ENCODE results near the gene NRDC.
A peak's percentile ranks its signal among the peaks of the same experiment; 100 is the strongest.

Gene NRDC

GRCh38 chr1:51870603-51871350 lies 7.8 kb downstream of the NRDC start:
- Mint-ChIP-seq H3K27me3 (no peaks in the 10 kb centered on the region), H3K4me1 (peaks cover 57% of the 10 kb centered on the region), H3K36me3 (peaks cover 40% of the 10 kb centered on the region), H3K4me3 (no peak overlapping the region), H3K27ac (no peak overlapping the region), H3K9me3 (no peaks in the 10 kb centered on the region)
- CTCF ChIA-PET, result interaction anchor here (1.2 kb wide), 1 partner anchor 302 kb away, joined by 3 read pairs; no protein-coding TSS in a partner anchor
- DNase-seq, result no peak

DNA sequence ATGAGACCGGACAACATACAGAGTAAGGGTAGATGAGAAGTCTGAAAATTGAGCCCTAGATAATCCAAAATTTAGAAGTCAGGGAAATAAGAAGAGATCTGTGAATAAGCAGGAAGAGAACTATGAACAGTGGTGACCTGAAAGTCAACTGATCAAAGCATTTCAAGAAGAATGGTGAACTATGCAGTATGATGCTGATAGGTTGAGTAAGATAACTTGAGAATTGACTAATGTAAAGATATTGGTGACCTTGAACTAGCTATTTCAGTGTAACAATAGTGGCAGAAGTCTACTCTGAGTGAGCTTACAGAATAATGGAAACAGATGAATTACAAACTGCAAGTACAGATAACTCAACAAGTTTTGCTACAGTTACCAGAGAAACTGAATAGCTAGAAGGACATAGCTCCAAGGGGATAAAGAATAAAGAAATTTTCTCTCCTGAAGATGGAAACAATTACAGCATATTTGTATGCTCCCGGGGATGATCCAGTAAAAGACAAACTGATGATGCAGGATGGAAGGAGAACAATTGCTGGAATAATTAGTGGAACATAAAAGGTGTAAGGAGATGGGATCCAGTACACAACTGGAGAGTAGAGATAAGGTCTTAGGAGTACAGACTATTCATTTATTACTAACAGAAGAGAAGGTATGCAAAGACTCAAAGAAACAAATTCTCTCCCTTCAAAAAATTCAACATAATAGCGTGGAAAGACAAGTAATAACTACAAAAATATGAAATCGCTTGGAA lies 10.9 kb downstream of the NRDC start:
- Mint-ChIP-seq H3K9me3 (no peaks in the 10 kb centered on the region), H3K27me3 (no peaks in the 10 kb centered on the region), H3K36me3 (peaks cover 26% of the 10 kb centered on the region), H3K4me1 (peaks cover 40% of the 10 kb centered on the region), H3K4me3 (no peak overlapping the region), H3K27ac (peak overlapping the region; percentile 2)
- no peak for DNase-seq
- CTCF ChIA-PET, result no interaction called here

- Mint-ChIP-seq H3K27ac (no peak overlapping the region), H3K36me3 (peaks cover 18% of the 10 kb centered on the region), H3K27me3 (no peaks in the 10 kb centered on the region), H3K4me1 (peaks cover 23% of the 10 kb centered on the region), H3K9me3 (no peaks in the 10 kb centered on the region), H3K4me3 (no peak overlapping the region)
- CTCF ChIA-PET, result no interaction called here
- DNase-seq, result no peak
These were observed 15.1 kb downstream of the NRDC start for GRCh38 chr1:51863384-51863783.

DNA sequence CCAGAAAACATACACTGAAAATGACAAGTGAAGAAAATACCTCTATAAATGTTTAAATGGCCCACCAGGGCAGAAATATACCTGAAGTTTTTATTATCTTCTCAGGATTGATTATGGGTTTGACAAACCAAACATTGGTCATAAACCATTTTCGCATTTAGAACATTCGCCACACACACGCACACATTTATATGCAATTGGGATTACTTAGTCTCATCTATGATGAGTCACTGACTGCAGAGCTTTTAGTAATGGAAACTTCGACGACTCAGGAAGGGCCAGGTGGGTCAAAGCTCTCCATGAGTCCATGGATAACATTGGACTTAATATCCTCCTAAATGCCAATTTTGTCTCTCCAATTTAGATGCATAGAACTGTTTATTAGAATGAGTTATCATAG lies 16.9 kb downstream of the NRDC start:
- DNase-seq, result no peak
- peaks cover 14% of the 10 kb centered on the region for H3K4me1 Mint-ChIP-seq
- no peaks in the 10 kb centered on the region for H3K27me3 Mint-ChIP-seq
- no peak overlapping the region for H3K4me3 Mint-ChIP-seq
- CTCF ChIA-PET, result no interaction called here
- no peak overlapping the region for H3K27ac Mint-ChIP-seq
- no peaks in the 10 kb centered on the region for H3K9me3 Mint-ChIP-seq
- peaks cover 11% of the 10 kb centered on the region for H3K36me3 Mint-ChIP-seq

DNA sequence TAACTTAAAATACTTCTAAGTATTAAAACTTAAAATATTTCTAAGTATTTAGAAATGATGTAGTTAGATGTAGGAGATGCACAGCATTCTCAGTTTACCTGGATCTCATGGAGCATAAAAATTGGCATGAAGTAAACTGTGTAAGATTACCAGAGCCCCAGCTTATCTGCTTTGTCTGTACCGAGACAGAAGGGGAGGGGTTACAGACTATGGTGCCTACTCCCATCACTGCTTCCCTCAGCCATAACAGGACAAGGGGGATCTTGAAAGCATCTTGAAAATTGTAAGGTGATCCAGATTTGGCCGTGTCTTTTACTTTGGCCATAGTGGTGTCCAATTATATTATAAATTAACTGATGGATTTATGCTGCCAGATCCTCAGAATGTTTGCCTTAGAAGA lies 18.8 kb downstream of the NRDC start:
- CTCF ChIA-PET, result no interaction called here
- Mint-ChIP-seq H3K27me3 (no peaks in the 10 kb centered on the region), H3K27ac (no peak overlapping the region), H3K4me3 (no peak overlapping the region), H3K4me1 (peaks cover 17% of the 10 kb centered on the region), H3K36me3 (peaks cover 23% of the 10 kb centered on the region), H3K9me3 (no peaks in the 10 kb centered on the region)
- no peak for DNase-seq

DNA sequence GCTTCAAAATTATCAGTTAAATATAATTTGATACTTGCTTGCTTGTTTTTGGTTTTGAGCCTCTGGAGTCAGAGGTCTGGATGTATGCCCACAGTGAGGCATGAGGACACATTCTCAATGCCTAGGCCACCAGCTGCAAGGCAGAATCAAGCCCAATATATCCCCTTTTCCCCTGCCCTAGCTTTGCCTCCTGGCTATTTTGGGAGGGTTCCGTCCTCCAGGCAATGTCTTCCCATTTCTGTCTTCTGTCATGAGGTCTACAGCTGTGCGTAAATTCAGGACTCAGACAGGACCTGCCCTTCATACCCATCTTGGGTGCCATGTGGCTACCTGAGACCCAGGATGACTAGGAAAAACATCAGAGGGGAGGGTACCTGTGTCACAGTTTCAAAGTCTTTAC lies 19.2 kb downstream of the NRDC start:
- H3K27ac Mint-ChIP-seq, result no peak overlapping the region
- H3K4me1 Mint-ChIP-seq, result peaks cover 17% of the 10 kb centered on the region
- H3K4me3 Mint-ChIP-seq, result no peak overlapping the region
- no peaks in the 10 kb centered on the region for H3K9me3 Mint-ChIP-seq
- no peak for DNase-seq
- peaks cover 23% of the 10 kb centered on the region for H3K36me3 Mint-ChIP-seq
- CTCF ChIA-PET, result no interaction called here
- no peaks in the 10 kb centered on the region for H3K27me3 Mint-ChIP-seq

- Mint-ChIP-seq H3K4me3 (no peak overlapping the region), H3K36me3 (peaks cover 24% of the 10 kb centered on the region), H3K4me1 (peaks cover 17% of the 10 kb centered on the region), H3K9me3 (no peaks in the 10 kb centered on the region), H3K27me3 (no peaks in the 10 kb centered on the region), H3K27ac (no peak overlapping the region)
- CTCF ChIA-PET, result no interaction called here
- no peak for DNase-seq
These were observed 19.6 kb downstream of the NRDC start for GRCh38 chr1:51858892-51859291.

GRCh38 chr1:51856745-51857144 lies 21.8 kb downstream of the NRDC start:
- Mint-ChIP-seq H3K9me3 (no peaks in the 10 kb centered on the region), H3K4me1 (peaks cover 10% of the 10 kb centered on the region), H3K36me3 (peaks cover 25% of the 10 kb centered on the region), H3K27ac (no peak overlapping the region), H3K4me3 (no peak overlapping the region), H3K27me3 (no peaks in the 10 kb centered on the region)
- CTCF ChIA-PET, result no interaction called here
- DNase-seq, result no peak

GRCh38 chr1:51855624-51856023 lies 22.9 kb downstream of the NRDC start:
- no peak overlapping the region for H3K4me3 Mint-ChIP-seq
- H3K27ac Mint-ChIP-seq, result no peak overlapping the region
- H3K4me1 Mint-ChIP-seq, result peaks cover 15% of the 10 kb centered on the region
- H3K27me3 Mint-ChIP-seq, result no peaks in the 10 kb centered on the region
- CTCF ChIA-PET, result no interaction called here
- peaks cover 26% of the 10 kb centered on the region for H3K36me3 Mint-ChIP-seq
- H3K9me3 Mint-ChIP-seq, result no peaks in the 10 kb centered on the region
- no peak for DNase-seq

GRCh38 chr1:51853360-51853759 lies 25.2 kb downstream of the NRDC start:
- H3K27ac Mint-ChIP-seq, result no peak overlapping the region
- no peak for DNase-seq
- no peaks in the 10 kb centered on the region for H3K27me3 Mint-ChIP-seq
- CTCF ChIA-PET, result no interaction called here
- no peaks in the 10 kb centered on the region for H3K9me3 Mint-ChIP-seq
- H3K4me1 Mint-ChIP-seq, result peaks cover 17% of the 10 kb centered on the region
- peaks cover 23% of the 10 kb centered on the region for H3K36me3 Mint-ChIP-seq
- no peak overlapping the region for H3K4me3 Mint-ChIP-seq

DNA sequence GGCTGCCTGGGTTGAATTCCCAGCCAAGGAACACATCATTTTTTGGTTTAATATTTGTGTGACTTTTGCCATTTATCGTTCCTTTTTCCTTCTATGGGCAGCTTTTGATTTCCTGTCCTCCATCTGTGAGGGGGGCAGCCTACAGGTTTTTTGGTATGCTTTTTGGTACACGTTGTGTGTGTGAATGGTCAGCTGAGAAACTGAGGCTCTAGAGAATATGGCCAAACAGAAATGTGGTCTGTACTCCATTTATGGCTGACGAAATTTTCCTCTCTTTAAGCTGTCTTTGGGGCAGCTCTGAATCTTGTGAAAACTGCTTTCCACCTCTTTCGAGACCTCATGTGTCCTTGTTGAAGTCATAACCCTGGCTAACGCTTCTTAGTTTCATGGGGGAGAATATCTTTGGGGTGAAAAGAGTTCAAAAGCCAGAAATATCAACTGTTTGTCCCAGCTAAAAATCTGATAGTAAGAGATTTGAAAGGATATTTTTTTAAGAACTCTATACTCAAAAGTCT lies 26.6 kb downstream of the NRDC start:
- no peak for DNase-seq
- Mint-ChIP-seq H3K4me1 (peaks cover 15% of the 10 kb centered on the region), H3K27ac (no peak overlapping the region), H3K27me3 (no peaks in the 10 kb centered on the region), H3K4me3 (no peak overlapping the region), H3K36me3 (peaks cover 25% of the 10 kb centered on the region), H3K9me3 (peaks cover 1% of the 10 kb centered on the region)
- CTCF ChIA-PET, result interaction anchor here (0.8 kb wide), 1 partner anchor 11 kb away, joined by 3 read pairs; no protein-coding TSS in a partner anchor

DNA sequence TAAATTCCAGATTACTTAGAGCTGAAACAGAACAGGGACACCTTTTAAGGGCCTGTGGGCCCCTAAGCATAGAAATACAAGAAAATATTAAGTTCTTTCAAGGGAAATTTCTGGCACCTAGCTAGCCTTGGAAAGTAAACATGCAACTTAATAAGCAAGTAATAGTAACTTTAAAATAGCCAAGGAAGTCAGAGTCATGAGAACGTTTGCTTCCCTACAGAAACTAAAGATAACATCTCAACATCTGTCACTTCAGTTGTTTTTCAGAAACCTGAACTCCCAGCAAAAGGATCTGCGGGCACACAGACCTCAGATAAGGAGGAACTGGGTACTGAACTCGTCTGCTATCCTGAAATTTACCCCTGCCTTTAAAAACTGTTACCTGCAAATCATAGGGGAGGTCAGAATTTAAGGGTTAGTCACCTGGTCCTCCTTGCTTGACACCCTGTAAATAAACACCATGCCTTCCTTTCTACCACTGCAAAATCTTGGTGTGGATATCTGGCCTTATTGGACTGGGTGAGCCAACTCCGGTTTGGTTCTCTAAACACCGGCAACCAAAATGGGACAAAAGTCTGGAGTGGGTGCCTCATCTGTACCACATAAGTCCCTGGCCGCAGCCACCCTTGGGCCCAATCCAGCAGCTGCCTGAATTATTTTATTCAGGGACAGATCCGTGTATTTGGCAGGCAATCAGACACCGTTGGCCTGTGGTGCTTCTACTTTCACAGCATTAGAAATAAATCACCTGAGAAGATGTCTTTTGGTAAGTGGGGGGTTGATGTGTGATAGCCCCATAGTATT lies 27.9 kb downstream of the NRDC start:
- Mint-ChIP-seq H3K27ac (no peak overlapping the region), H3K36me3 (peaks cover 29% of the 10 kb centered on the region), H3K27me3 (no peaks in the 10 kb centered on the region), H3K9me3 (peaks cover 4% of the 10 kb centered on the region), H3K4me3 (no peak overlapping the region), H3K4me1 (peaks cover 7% of the 10 kb centered on the region)
- CTCF ChIA-PET, result no interaction called here
- no peak for DNase-seq

DNA sequence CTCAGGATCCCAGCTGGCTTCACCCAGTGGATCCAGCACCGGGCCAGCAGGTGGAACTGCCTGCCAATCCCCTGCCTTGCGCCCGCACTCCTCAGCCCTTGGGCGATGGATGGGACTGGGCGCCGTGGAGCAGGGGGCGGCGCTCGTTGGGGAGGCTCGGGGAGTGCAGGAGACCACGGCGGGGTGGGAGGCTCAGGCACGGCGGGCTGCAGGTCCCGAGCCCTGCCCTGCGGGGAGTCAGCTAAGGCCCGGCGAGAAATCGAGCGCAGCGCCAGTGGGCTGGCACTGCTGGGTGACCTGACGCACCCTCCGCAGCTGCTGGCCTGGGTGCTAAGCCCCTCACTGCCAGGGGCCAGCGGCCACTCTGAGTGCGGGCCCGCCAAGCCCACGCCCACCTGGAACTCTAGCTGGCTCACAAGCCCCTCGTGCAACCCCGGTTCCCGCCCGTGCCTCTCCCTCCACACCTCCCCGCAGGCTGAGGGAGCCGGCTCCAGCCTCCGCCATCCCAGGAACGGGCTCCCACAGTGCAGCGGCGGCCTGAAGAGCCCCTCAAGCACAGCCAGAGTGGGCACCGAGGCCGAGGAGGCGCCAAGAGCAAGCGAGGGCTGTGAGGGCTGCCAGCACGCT lies 31.1 kb downstream of the NRDC start:
- peaks cover 20% of the 10 kb centered on the region for H3K4me1 Mint-ChIP-seq
- no peak overlapping the region for H3K4me3 Mint-ChIP-seq
- H3K27me3 Mint-ChIP-seq, result no peaks in the 10 kb centered on the region
- H3K27ac Mint-ChIP-seq, result no peak overlapping the region
- DNase-seq, result no peak
- peaks cover 4% of the 10 kb centered on the region for H3K9me3 Mint-ChIP-seq
- CTCF ChIA-PET, result no interaction called here
- peaks cover 23% of the 10 kb centered on the region for H3K36me3 Mint-ChIP-seq

DNA sequence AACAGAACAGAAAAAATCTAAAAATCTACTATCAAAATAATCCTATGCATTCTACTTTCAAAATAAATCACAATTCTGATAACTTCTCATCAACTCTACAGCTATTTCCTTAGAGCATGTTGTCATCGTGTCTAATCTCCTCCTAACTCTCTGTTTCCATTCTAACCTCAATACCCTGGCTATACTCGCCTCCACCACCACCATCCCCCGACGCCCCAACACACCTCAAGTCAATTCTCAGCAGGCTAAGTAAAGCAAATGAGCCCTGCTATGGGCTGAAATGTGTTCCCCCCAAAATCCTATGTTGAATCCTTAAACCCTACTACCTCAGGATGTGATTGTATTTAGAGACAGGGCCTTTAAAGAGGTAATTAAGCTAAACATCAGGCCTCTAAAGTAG lies 34.6 kb downstream of the NRDC start:
- no peaks in the 10 kb centered on the region for H3K27me3 Mint-ChIP-seq
- peaks cover 34% of the 10 kb centered on the region for H3K36me3 Mint-ChIP-seq
- H3K4me1 Mint-ChIP-seq, result peaks cover 22% of the 10 kb centered on the region
- no peak for DNase-seq
- H3K4me3 Mint-ChIP-seq, result no peak overlapping the region
- H3K27ac Mint-ChIP-seq, result peak overlapping the region; percentile 38
- CTCF ChIA-PET, result no interaction called here
- peaks cover 4% of the 10 kb centered on the region for H3K9me3 Mint-ChIP-seq

Measured in activated naive CD4-positive, alpha-beta T cell treated with anti-CD3 and anti-CD28 coated beads, Interleukin-2, amount 10 ng/mL, durations not matched to agents 7 days and 5 days (primary cell).